ENCODE results near the gene SMARCC2.

The SMARCC2 gene

GRCh38 chr12:56158029-56158925 is 31.0 kb downstream of the SMARCC2 start, which contains the start of gene MYL6:
TSS of gene MYL6 (plus strand) at chr12:56158359. CDS start at chr12:56158402, 43 bp downstream.
- TF ChIP-seq TAF1 (IDR thresholded peaks at IDR 0.05; ENCODE audit: borderline replicate concordance, insufficient read depth, low read length) (peak; percentile 97), SIN3A (IDR thresholded peaks at IDR 0.05; ENCODE audit: borderline replicate concordance, insufficient read depth, low read length) (peak; percentile 73; the same call in 1 of the 2 replicates), FOXP2 (optimal IDR thresholded peaks at IDR 0.05; ENCODE audit: borderline replicate concordance, extremely low read depth, extremely low read length, insufficient read depth) (no peak), POLR2AphosphoS5 (IDR thresholded peaks at IDR 0.05; ENCODE audit: low read depth, low read length) (peak; percentile 100)
- TF ChIP-seq, protein P1, sequence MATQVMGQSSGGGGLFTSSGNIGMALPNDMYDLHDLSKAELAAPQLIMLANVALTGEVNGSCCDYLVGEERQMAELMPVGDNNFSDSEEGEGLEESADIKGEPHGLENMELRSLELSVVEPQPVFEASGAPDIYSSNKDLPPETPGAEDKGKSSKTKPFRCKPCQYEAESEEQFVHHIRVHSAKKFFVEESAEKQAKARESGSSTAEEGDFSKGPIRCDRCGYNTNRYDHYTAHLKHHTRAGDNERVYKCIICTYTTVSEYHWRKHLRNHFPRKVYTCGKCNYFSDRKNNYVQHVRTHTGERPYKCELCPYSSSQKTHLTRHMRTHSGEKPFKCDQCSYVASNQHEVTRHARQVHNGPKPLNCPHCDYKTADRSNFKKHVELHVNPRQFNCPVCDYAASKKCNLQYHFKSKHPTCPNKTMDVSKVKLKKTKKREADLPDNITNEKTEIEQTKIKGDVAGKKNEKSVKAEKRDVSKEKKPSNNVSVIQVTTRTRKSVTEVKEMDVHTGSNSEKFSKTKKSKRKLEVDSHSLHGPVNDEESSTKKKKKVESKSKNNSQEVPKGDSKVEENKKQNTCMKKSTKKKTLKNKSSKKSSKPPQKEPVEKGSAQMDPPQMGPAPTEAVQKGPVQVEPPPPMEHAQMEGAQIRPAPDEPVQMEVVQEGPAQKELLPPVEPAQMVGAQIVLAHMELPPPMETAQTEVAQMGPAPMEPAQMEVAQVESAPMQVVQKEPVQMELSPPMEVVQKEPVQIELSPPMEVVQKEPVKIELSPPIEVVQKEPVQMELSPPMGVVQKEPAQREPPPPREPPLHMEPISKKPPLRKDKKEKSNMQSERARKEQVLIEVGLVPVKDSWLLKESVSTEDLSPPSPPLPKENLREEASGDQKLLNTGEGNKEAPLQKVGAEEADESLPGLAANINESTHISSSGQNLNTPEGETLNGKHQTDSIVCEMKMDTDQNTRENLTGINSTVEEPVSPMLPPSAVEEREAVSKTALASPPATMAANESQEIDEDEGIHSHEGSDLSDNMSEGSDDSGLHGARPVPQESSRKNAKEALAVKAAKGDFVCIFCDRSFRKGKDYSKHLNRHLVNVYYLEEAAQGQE (IDR thresholded peaks at IDR 0.05; ENCODE audit: insufficient read depth in 1 of 2, low read depth in 2 of 2, low read length in 2 of 2), result peak in 1 of 2 experiments; percentile 56; a peak in 2 of 4 replicates

GRCh38 chr12:56157201-56158028 is 31.9 kb downstream of the SMARCC2 start:
- peak; percentile 70 for TF ChIP-seq POLR2AphosphoS5 (IDR thresholded peaks at IDR 0.05; ENCODE audit: low read depth, low read length)
- TF ChIP-seq SIN3A (IDR thresholded peaks at IDR 0.05; ENCODE audit: borderline replicate concordance, insufficient read depth, low read length), result no peak
- TF ChIP-seq TAF1 (IDR thresholded peaks at IDR 0.05; ENCODE audit: borderline replicate concordance, insufficient read depth, low read length), result peak; percentile 56; the same call in 1 of the 2 replicates
- TF ChIP-seq FOXP2 (optimal IDR thresholded peaks at IDR 0.05; ENCODE audit: borderline replicate concordance, extremely low read depth, extremely low read length, insufficient read depth), result no peak
- TF ChIP-seq, protein P1 (IDR thresholded peaks at IDR 0.05; ENCODE audit: insufficient read depth in 1 of 2, low read depth in 2 of 2, low read length in 2 of 2), result 0 out of 4 replicates have a peak, but pooled peaks of 1 of the 2 experiments have one; percentile 39

DNA sequence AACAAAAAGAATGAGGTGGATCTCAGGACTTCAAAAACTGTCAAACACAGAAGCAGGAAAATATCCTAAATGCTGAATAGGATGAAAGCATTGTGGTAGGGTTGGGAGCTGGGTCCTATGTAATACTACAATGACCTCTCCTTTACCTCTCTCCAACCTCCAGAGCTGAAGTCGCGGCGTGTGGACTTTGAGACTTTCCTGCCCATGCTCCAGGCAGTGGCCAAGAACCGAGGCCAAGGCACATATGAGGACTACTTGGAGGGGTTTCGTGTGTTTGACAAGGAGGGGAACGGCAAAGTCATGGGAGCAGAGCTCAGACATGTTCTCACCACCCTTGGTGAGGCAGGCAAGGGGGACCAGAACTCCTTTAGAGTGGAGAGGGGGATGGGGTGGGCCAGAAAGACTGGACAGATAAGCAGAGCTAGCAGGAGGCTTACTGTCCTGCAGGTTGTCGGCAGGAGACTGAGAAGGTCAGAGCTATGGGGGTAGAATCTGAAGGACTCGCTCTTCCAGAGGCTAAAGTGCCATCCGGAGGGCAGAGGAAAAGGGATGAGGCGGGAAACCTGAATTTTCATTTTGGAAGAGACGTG is 33.9 kb downstream of the SMARCC2 start:
- no peak for TF ChIP-seq POLR2AphosphoS5 (IDR thresholded peaks at IDR 0.05; ENCODE audit: low read depth, low read length)
- TF ChIP-seq, protein P1 (IDR thresholded peaks at IDR 0.05; ENCODE audit: insufficient read depth in 1 of 2, low read depth in 2 of 2, low read length in 2 of 2), result no peak
- TF ChIP-seq TAF1 (IDR thresholded peaks at IDR 0.05; ENCODE audit: borderline replicate concordance, insufficient read depth, low read length), result no peak
- no peak for TF ChIP-seq SIN3A (IDR thresholded peaks at IDR 0.05; ENCODE audit: borderline replicate concordance, insufficient read depth, low read length)
- TF ChIP-seq FOXP2 (optimal IDR thresholded peaks at IDR 0.05; ENCODE audit: borderline replicate concordance, extremely low read depth, extremely low read length, insufficient read depth), result no peak

DNA sequence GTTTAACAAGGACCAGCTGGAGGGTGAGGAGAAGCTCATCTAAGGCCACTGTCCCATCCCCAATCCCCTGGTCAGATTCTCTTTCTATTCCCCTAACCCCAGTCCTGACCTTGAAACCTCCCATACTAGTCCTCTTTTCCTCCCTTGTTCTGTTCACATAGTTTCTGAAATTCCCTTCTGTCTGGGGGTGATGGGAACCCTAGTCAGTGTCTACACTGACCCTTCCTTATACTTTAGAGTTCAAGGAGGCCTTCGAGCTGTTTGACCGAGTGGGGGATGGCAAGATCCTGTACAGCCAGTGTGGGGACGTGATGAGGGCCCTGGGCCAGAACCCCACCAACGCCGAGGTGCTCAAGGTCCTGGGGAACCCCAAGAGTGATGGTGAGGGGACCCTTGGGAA is 34.5 kb downstream of the SMARCC2 start:
- TF ChIP-seq POLR2AphosphoS5 (IDR thresholded peaks at IDR 0.05; ENCODE audit: low read depth, low read length), result no peak
- no peak for TF ChIP-seq TAF1 (IDR thresholded peaks at IDR 0.05; ENCODE audit: borderline replicate concordance, insufficient read depth, low read length)
- no peak for TF ChIP-seq FOXP2 (optimal IDR thresholded peaks at IDR 0.05; ENCODE audit: borderline replicate concordance, extremely low read depth, extremely low read length, insufficient read depth)
- TF ChIP-seq SIN3A (IDR thresholded peaks at IDR 0.05; ENCODE audit: borderline replicate concordance, insufficient read depth, low read length), result no peak
- TF ChIP-seq, protein P1 (IDR thresholded peaks at IDR 0.05; ENCODE audit: insufficient read depth in 1 of 2, low read depth in 2 of 2, low read length in 2 of 2), result no peak
